Measurements from ENCODE around the gene ADGRF1. TPM values are rescaled to one million over a fixed set of nuclear protein-coding genes. Genes with fewer than 3 reads are reported as not detected.

The ADGRF1 gene
- total RNA-seq, 4 donors from 2014 or later: 0.64 to 1.2 TPM; not detected in 2

DNA sequence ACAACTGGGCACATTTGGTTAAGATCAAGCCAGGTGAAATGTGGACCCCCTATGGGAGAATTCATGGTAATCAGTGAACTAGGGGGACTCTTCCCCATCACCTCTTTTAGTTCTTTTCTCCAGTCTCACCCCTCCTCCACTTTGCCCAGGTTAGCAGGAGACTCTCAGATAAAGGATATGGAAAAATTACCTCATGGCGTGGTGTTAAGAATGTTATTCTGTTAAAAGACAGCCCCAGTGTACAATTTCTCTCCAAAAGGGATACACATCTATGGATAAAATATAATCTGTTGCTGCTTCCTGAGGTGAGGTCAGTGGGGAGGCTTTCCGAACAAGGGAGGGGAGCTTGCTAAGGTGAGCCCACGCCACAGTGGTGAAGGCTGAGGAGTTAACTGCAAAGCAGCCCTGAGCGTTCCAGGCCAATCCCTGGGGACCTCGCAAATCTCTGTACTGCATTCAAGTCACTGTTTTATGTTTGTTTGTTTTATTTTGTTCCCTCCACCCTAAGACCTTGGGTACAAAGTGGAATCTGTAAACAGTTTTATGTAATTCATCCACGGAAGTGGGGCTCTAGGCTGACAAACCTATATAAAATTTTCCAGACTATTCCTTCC, 52.0 kb downstream of the ADGRF1 start:
- peaks cover 0 to 14% (median 8%) of the 10 kb centered on the region in 4 donors for H3K4me1 ChIP-seq
- peak overlapping the region in 3 of 4 donors; percentile 13 to 24 (median 13) for H3K27ac ChIP-seq
- no peak overlapping the region for H3K4me3 ChIP-seq
- peak; percentile 11 for DNase-seq
- in situ Hi-C loops (cut with MboI; ENCODE audit: low pct_ligation_motif_present in 1 of 4, low pct_unique_long_range_greater_than_20kb in 1 of 4, low sequenced_read_pairs in 3 of 4): no loop called here
- no peaks in the 10 kb centered on the region for H3K36me3 ChIP-seq
- no peaks in the 10 kb centered on the region for H3K9me3 ChIP-seq
- intact Hi-C loops (cut with DNase I; ENCODE audit: low total_unique reads): no loop called here
- TF ChIP-seq, protein P1, sequence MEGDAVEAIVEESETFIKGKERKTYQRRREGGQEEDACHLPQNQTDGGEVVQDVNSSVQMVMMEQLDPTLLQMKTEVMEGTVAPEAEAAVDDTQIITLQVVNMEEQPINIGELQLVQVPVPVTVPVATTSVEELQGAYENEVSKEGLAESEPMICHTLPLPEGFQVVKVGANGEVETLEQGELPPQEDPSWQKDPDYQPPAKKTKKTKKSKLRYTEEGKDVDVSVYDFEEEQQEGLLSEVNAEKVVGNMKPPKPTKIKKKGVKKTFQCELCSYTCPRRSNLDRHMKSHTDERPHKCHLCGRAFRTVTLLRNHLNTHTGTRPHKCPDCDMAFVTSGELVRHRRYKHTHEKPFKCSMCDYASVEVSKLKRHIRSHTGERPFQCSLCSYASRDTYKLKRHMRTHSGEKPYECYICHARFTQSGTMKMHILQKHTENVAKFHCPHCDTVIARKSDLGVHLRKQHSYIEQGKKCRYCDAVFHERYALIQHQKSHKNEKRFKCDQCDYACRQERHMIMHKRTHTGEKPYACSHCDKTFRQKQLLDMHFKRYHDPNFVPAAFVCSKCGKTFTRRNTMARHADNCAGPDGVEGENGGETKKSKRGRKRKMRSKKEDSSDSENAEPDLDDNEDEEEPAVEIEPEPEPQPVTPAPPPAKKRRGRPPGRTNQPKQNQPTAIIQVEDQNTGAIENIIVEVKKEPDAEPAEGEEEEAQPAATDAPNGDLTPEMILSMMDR (IDR thresholded peaks at IDR 0.05): no peak
- TF ChIP-seq POLR2AphosphoS5 (IDR thresholded peaks at IDR 0.05) (no peak), POLR2A (IDR thresholded peaks at IDR 0.05) (no peak), EP300 (IDR thresholded peaks at IDR 0.05; ENCODE audit: low read depth) (no peak)
- H3K27me3 ChIP-seq: peaks cover 3% of the 10 kb centered on the region
- 38 to 47% methylated on average over 5 to 6 of the region's 6 CpGs for WGBS, 2 donors (ENCODE audit: low coverage in 1 of 2)

DNA sequence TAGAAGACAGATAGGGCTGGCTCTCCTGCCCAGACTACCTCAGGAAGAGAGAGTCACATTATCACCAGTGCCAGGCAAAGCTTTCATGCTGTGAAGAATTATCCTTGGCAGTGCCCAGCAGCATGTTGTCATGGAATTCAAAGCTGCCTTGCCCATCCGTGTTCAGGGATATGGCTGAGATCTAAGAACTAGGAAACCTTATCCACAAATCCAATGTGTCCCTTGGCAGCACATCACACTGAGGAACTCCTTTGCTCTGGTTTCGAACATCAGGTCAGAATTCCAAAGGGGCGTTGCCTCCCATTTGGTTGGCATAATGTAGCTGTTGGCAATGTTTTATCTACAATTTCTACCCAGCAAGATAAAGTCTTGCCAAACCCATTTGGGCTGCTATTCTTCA, 52.7 kb downstream of the ADGRF1 start:
- no peaks in the 10 kb centered on the region for H3K27me3 ChIP-seq
- H3K27ac ChIP-seq: peak overlapping the region in 1 of 4 donors; percentile 13
- H3K4me1 ChIP-seq: peaks cover 0 to 14% (median 8%) of the 10 kb centered on the region in 4 donors
- 14 to 51% methylated on average over 2 to 3 of the region's 3 CpGs for WGBS, 2 donors (ENCODE audit: low coverage in 1 of 2)
- H3K9me3 ChIP-seq: no peaks in the 10 kb centered on the region
- peak; percentile 17 for DNase-seq
- H3K36me3 ChIP-seq: no peaks in the 10 kb centered on the region
- intact Hi-C loops (cut with DNase I; ENCODE audit: low total_unique reads): no loop called here
- TF ChIP-seq POLR2AphosphoS5 (IDR thresholded peaks at IDR 0.05) (no peak), POLR2A (IDR thresholded peaks at IDR 0.05) (no peak), EP300 (IDR thresholded peaks at IDR 0.05; ENCODE audit: low read depth) (no peak)
- TF ChIP-seq, protein P1 (IDR thresholded peaks at IDR 0.05): no peak
- H3K4me3 ChIP-seq: no peak overlapping the region
- in situ Hi-C loops (cut with MboI; ENCODE audit: low pct_ligation_motif_present in 1 of 4, low pct_unique_long_range_greater_than_20kb in 1 of 4, low sequenced_read_pairs in 3 of 4): no loop called here

DNA sequence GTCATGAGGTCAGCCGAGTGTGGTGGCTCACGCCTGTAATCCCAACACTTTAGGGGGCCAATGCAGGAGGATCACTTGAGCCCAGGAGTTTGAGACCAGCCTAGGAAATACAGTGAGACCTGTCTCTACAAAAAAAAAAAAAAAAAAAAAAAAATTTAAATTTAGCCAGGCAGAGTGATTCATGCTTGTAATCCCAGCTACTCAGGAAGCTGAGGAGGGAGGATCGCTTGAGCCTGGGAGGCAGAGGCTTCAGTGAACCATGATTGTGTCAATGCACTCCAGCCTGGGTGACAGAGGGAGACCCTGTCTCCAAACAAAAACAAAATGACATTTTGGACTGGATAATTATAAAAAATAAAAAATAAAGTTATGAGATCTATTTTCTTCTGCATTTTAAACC, 56.2 kb downstream of the ADGRF1 start:
- DNase-seq: no peak
- WGBS, 2 donors (ENCODE audit: low coverage in 1 of 2): 70 to 75% methylated on average over 1 to 3 of the region's 3 CpGs
- Histone ChIP-seq H3K4me1 (peaks cover 6 to 24% (median 9%) of the 10 kb centered on the region in 4 donors), H3K36me3 (no peaks in the 10 kb centered on the region), H3K4me3 (no peak overlapping the region), H3K9me3 (no peaks in the 10 kb centered on the region), H3K27me3 (no peaks in the 10 kb centered on the region), H3K27ac (no peak overlapping the region)
- TF ChIP-seq EP300 (IDR thresholded peaks at IDR 0.05; ENCODE audit: low read depth): no peak
- TF ChIP-seq, protein P1 (IDR thresholded peaks at IDR 0.05): no peak
- TF ChIP-seq POLR2AphosphoS5 (IDR thresholded peaks at IDR 0.05): no peak
- TF ChIP-seq POLR2A (IDR thresholded peaks at IDR 0.05): no peak
- in situ Hi-C loops (cut with MboI; ENCODE audit: low pct_ligation_motif_present in 1 of 4, low pct_unique_long_range_greater_than_20kb in 1 of 4, low sequenced_read_pairs in 3 of 4) (no loop called here), intact Hi-C loops (cut with DNase I; ENCODE audit: low total_unique reads) (no loop called here)

DNA sequence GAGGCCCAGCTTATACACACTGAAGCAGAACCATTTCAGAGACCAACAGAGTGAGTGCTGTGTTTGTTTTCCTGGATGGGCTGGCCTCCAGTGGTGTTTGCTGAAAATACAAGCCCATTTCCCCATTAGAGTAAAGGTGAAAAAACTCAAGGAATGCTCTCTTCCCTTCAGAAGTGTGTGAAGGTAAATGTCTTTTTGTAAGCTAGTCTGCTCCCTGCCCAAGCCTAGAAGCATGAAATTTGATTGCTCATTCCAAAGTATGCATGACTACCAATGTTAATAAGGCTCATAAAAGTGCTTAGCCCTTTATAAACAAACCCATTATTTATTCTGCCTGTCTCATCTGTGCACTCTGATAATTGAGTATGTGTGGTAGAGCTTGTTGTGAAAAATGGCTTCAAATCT, 59.1 kb downstream of the ADGRF1 start:
- DNase-seq: no peak

DNA sequence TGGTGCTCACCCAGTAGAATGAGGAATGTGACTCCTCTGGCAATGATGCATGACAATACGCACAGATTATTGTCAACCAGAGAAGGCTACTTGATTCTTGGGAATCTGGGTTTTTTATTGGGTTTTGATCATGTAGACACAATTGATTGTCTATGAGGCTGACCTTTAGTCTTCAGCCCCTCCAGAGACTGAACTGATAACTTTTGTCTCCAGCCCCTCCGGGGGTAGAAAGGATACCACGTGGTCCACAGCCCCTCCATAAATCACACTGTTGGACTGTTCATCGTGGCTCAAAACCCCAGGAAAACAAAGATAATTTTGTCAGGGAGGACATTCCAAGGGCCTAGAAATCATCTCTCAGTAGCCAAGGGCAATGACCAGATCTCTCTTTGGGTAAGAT, 62.9 kb downstream of the ADGRF1 start:
- in situ Hi-C loops (cut with MboI; ENCODE audit: low pct_ligation_motif_present in 1 of 4, low pct_unique_long_range_greater_than_20kb in 1 of 4, low sequenced_read_pairs in 3 of 4): no loop called here
- DNase-seq: no peak

More for the DNA sequence above, 59.1 kb downstream of the ADGRF1 start:
- in situ Hi-C loops (cut with MboI; ENCODE audit: low pct_ligation_motif_present in 1 of 4, low pct_unique_long_range_greater_than_20kb in 1 of 4, low sequenced_read_pairs in 3 of 4) (no loop called here), intact Hi-C loops (cut with DNase I; ENCODE audit: low total_unique reads) (no loop called here)
- Histone ChIP-seq H3K4me3 (no peak overlapping the region), H3K27ac (no peak overlapping the region), H3K4me1 (peaks cover 0 to 10% (median 4%) of the 10 kb centered on the region in 4 donors), H3K27me3 (no peaks in the 10 kb centered on the region), H3K36me3 (no peaks in the 10 kb centered on the region), H3K9me3 (no peaks in the 10 kb centered on the region)
- peak in 1 of 3 donors; percentile 46 for TF ChIP-seq POLR2AphosphoS5 (IDR thresholded peaks at IDR 0.05)
- TF ChIP-seq POLR2A (IDR thresholded peaks at IDR 0.05): no peak

More for the DNA sequence above, 62.9 kb downstream of the ADGRF1 start:
- H3K4me1 ChIP-seq: peaks cover 0 to 10% (median 4%) of the 10 kb centered on the region in 4 donors
- H3K4me3 ChIP-seq: no peak overlapping the region
- TF ChIP-seq POLR2A (IDR thresholded peaks at IDR 0.05) (no peak), EP300 (IDR thresholded peaks at IDR 0.05; ENCODE audit: low read depth) (no peak)
- TF ChIP-seq, protein P1 (IDR thresholded peaks at IDR 0.05): no peak
- H3K27me3 ChIP-seq: no peaks in the 10 kb centered on the region
- WGBS, 2 donors (ENCODE audit: low coverage in 1 of 2): 70 to 80% methylated on average over 4 of the region's 4 CpGs
- no peaks in the 10 kb centered on the region for H3K36me3 ChIP-seq
- H3K9me3 ChIP-seq: no peaks in the 10 kb centered on the region
- H3K27ac ChIP-seq: no peak overlapping the region
- intact Hi-C loops (cut with DNase I; ENCODE audit: low total_unique reads): no loop called here

Measured in transverse colon (tissue), 4 donors.